Upper lobe of left lung (tissue), 6 donors: ENCODE measurements around the gene COL9A3. TPM values are rescaled to one million over a fixed set of nuclear protein-coding genes. Genes with fewer than 3 reads are reported as not detected.

Source experiments
- ATAC-seq, 2 donors: fragments of 200-7000 bp; cut with Tn5 transposase; one replicate each; pipeline ENCODE4 v1.9.1; 2022; ENCODE audit warnings: mild to moderate bottlenecking in 2 of 2, moderate library complexity in 2 of 2; ENCODE audit not compliant: low FRiP score in 2 of 2
- DNase-seq, 2 donors: peaks; one replicate each; pipeline ENCODE4 v3.0.0-alpha.2; 2019 to 2020
- H3K27ac ChIP-seq, 4 donors: fragments of 200-600 bp; sonication (generic); one replicate each; pipeline ENCODE4 v1.5.1; 2016 to 2019
- H3K27me3 ChIP-seq, 4 donors: fragments of 200-600 bp; sonication (generic); one replicate each; pipeline ENCODE4 v1.5.1; 2017 to 2019
- H3K36me3 ChIP-seq, 4 donors: fragments of 200-600 bp; sonication (generic); one replicate each; pipeline ENCODE4 v1.5.1; 2016 to 2019
- H3K4me1 ChIP-seq, 4 donors: fragments of 200-600 bp; sonication (generic); one replicate each; pipeline ENCODE4 v1.5.1; 2018 to 2019
- H3K4me3 ChIP-seq, 4 donors: fragments of 200-600 bp; sonication (generic); one replicate each; pipeline ENCODE4 v1.5.1; 2017 to 2019; ENCODE audit warnings: mild to moderate bottlenecking in 2 of 4, moderate library complexity in 1 of 4
- H3K9me3 ChIP-seq, 4 donors: fragments of 200-600 bp; sonication (generic); one replicate each; pipeline ENCODE4 v1.5.1; 2018 to 2019
- CTCF ChIP-seq, 6 experiments: fragments of 450-650 bp in 4 of 6; fragments of 200-600 bp in 2 of 6; sonication (generic) in 2 of 6; IDR thresholded peaks; one replicate each; pipeline ENCODE4 v1.5.1; 2016 to 2019; ENCODE audit warnings: antibody characterized with exemption in 6 of 6
- EP300 ChIP-seq, 4 donors: sonication (generic); formaldehyde crosslinking; IDR thresholded peaks; one replicate each; pipeline ENCODE4 v1.5.1; 2017; ENCODE audit warnings: antibody characterized with exemption in 4 of 4, control low read depth in 2 of 4
- POLR2A ChIP-seq, 4 donors: fragments of 450-650 bp; IDR thresholded peaks; one replicate each; pipeline ENCODE4 v1.5.1; 2016 to 2017; ENCODE audit warnings: antibody characterized with exemption in 4 of 4, mild to moderate bottlenecking in 2 of 4
- POLR2AphosphoS5 ChIP-seq, 2 donors: sonication (generic); formaldehyde crosslinking; IDR thresholded peaks; one replicate each; pipeline ENCODE4 v1.5.1; 2017; ENCODE audit warnings: antibody characterized with exemption in 2 of 2
- WGBS, 2 donors: methylation state at CpG; one replicate each; pipeline ENCODE4 v1.1.5; 2017 to 2018; 5-methylcytosine and 5-hydroxymethylcytosine counted together
- small RNA-seq, 4 donors: library from RNA; depleted of rRNA; stranded (forward); fragments of <200 nt; gene quantifications; one replicate each; pipeline ENCODE3, GENCODE V24; 2016
- total RNA-seq, 6 donors: library from RNA; depleted of rRNA in 4 of 6; stranded (reverse); fragments of >200 nt in 4 of 6; gene quantifications; one replicate each; pipeline versions ENCODE4 v1.1.0 to v1.2.1, GENCODE V29; 2016 to 2021
- donor health status: DM: no; HTN: no; CAD: no; lungs with moderate emphysema.
- donor health status: DM: no; HTN: yes; CAD: no; lungs with severe emphysema.

Gene COL9A3
- total RNA-seq, 6 donors from 2014 or later, result 0.57 to 8.4 (median 2.1) TPM; not detected in 1

DNA sequence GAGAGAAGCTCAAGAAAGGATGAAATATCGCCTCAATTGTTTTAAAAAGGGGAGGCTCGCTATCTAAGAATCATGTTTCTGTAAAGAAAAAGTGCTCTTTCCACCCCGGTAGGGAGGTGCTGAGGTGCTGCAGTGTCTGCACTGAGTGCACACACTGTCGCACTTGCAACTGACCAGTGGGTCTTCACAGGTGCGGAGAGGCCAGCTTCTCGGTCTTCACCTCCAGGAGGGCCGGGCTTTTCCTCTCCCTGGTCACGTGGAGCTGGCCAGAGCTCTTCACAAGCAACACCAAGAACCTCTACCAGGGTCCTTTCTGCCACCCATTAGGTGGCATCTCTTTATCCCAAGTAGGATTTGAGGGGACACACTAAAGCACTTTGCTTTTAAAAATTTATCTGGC is 72.6 kb downstream of the COL9A3 start:
- Histone ChIP-seq H3K9me3 (no peaks in the 10 kb centered on the region), H3K27ac (no peak overlapping the region), H3K27me3 (no peaks in the 10 kb centered on the region), H3K4me3 (no peak overlapping the region), H3K4me1 (no peaks in the 10 kb centered on the region), H3K36me3 (peaks cover 60 to 90% (median 72%) of the 10 kb centered on the region in 4 donors)
- TF ChIP-seq POLR2A (IDR thresholded peaks at IDR 0.05) (no peak), CTCF (IDR thresholded peaks at IDR 0.05) (no peak), EP300 (IDR thresholded peaks at IDR 0.05) (no peak)
- no peak for ATAC-seq
- DNase-seq, result no peak
- 91 to 93% methylated on average over 8 of the region's 8 CpGs for WGBS, 2 donors

DNA sequence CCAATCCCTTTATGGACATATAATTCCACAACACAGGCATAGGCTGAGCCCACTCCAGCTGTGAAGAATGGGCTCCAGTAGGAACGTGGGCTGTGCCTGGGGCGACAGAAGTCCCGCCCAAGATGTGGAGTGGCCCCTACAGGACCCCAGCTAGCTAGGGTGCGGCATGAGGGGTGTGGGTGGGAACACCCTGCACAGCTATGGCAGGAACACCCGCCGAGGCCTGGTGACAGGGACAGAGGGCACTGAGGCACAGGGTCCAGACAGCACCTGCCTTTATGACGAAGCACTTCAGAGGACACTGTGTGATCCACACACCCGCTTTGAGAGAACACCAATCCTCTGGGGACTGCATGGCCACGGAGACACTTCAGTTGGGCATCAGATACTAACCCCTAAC is 73.0 kb downstream of the COL9A3 start:
- H3K4me1 ChIP-seq, result no peaks in the 10 kb centered on the region
- no peaks in the 10 kb centered on the region for H3K27me3 ChIP-seq
- no peak overlapping the region for H3K27ac ChIP-seq
- ATAC-seq, result no peak
- H3K4me3 ChIP-seq, result no peak overlapping the region
- DNase-seq, result no peak
- peaks cover 64 to 94% (median 76%) of the 10 kb centered on the region in 4 donors for H3K36me3 ChIP-seq
- TF ChIP-seq POLR2A (IDR thresholded peaks at IDR 0.05) (no peak), POLR2AphosphoS5 (IDR thresholded peaks at IDR 0.05) (no peak), EP300 (IDR thresholded peaks at IDR 0.05) (no peak), CTCF (IDR thresholded peaks at IDR 0.05) (no peak)
- H3K9me3 ChIP-seq, result no peaks in the 10 kb centered on the region
- WGBS, 2 donors, result 90 to 92% methylated on average over 8 to 9 of the region's 9 CpGs

GRCh38 chr20:62890444-62890843 is 73.6 kb downstream of the COL9A3 start:
- H3K4me3 ChIP-seq, result no peak overlapping the region
- H3K36me3 ChIP-seq, result peaks cover 64 to 100% (median 80%) of the 10 kb centered on the region in 4 donors
- no peaks in the 10 kb centered on the region for H3K27me3 ChIP-seq
- no peak overlapping the region for H3K27ac ChIP-seq
- DNase-seq, result no peak
- no peaks in the 10 kb centered on the region for H3K9me3 ChIP-seq
- no peak for TF ChIP-seq EP300 (IDR thresholded peaks at IDR 0.05)
- no peak for TF ChIP-seq POLR2AphosphoS5 (IDR thresholded peaks at IDR 0.05)
- no peak for TF ChIP-seq POLR2A (IDR thresholded peaks at IDR 0.05)
- TF ChIP-seq CTCF (IDR thresholded peaks at IDR 0.05), result no peak
- no peak for ATAC-seq
- 89 to 94% methylated on average over 3 to 7 of the region's 7 CpGs for WGBS, 2 donors
- H3K4me1 ChIP-seq, result no peaks in the 10 kb centered on the region

Small RNA genes lying within 50 kb of the gene (small RNA-seq; reads per million reads assigned to genes)
- 0 reads per million in 4 donors for gene DPH3P1

Other genes starting within 250 kb of the COL9A3 start
- gene SLCO4A1, start 174.5 kb upstream of the COL9A3 start, total RNA-seq, result 10 to 100 TPM; 39.9 to 86.7 (median 49.1) TPM
- gene NTSR1, start 108.2 kb upstream of the COL9A3 start, total RNA-seq, result 1 to 10 TPM in 1 of 6 donors, under 1 TPM in 4, not detected in 1; 0.20 to 1.4 (median 0.26) TPM
- gene MRGBP, start 20.6 kb upstream of the COL9A3 start, total RNA-seq, result 10 to 100 TPM in 2 of 6 donors, 1 to 10 TPM in 4; 6.4 to 22.0 (median 8.5) TPM
- 100 to 1,000 TPM in 2 of 6 donors, 10 to 100 TPM in 4; 63.8 to 166 (median 74.9) TPM for gene OGFR, start 12.2 kb upstream of the COL9A3 start, total RNA-seq
- gene TCFL5, start 44.8 kb downstream of the COL9A3 start, total RNA-seq, result 1 to 10 TPM; 2.1 to 9.6 (median 7.1) TPM
- 100 to 1,000 TPM in 1 of 6 donors, 10 to 100 TPM in 5; 51.6 to 109 (median 58.9) TPM for gene DIDO1, start 109.5 kb downstream of the COL9A3 start, total RNA-seq
- 10 to 100 TPM; 18.6 to 33.2 (median 26.3) TPM for gene GID8, start 121.1 kb downstream of the COL9A3 start, total RNA-seq
- gene SLC17A9, start 135.7 kb downstream of the COL9A3 start, total RNA-seq, result 10 to 100 TPM in 4 of 6 donors, 1 to 10 TPM in 2; 3.8 to 18.5 (median 14.4) TPM
- not detected for gene BHLHE23, start 189.9 kb downstream of the COL9A3 start, total RNA-seq